Lung microvascular endothelial cell (primary cell): Measurements from ENCODE around the gene AFAP1L1. TPM values are rescaled to one million over a fixed set of nuclear protein-coding genes. Genes with fewer than 3 reads are reported as not detected.

Experiments
- DNase-seq, 2 donors: peaks; one replicate each; pipeline versions ENCODE4 v3.0.0 to v3.0.0-alpha.2; 2010; ENCODE audit warnings: low read depth in 2 of 2
- total RNA-seq: library from RNA; depleted of rRNA; stranded (reverse); fragments of >200 nt; gene quantifications from 2 replicates; pipeline ENCODE4 v1.2.1, GENCODE V29; 2014

Gene AFAP1L1
- total RNA-seq, 1 donor from 2014 or later: 219 TPM

- peak; percentile 92 to 93 for DNase-seq
These were observed 73.7 kb downstream of the AFAP1L1 start, which contains the start of gene GRPEL2 for GRCh38 chr5:149345147-149345891. Gene GRPEL2 (plus strand): TSS chr5:149345499. CDS start chr5:149345540, 41 bp downstream.

GRCh38 chr5:149345892-149346222, 74.2 kb downstream of the AFAP1L1 start:
- DNase-seq: peak; percentile 49 to 55

- peak; percentile 64 to 79 for DNase-seq
These were observed 76.9 kb downstream of the AFAP1L1 start for GRCh38 chr5:149348518-149348917.

DNA sequence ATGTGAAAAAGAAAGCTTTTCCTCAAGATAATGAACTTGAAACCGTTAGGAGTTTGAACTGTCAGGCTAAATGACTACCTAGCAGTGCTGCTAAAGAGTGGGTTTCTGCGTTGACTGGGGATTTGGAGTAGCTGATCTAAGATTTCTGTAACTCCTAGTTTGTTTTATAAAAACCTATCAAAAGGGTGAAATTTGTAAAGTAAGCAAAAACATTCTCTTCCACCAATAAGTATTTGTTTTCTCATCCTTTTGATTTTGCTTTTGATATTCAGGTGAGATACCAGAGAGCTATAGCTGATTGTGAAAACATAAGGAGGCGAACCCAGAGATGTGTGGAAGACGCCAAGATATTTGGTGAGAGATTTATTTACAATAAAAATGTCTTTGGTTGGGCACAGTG, 77.7 kb downstream of the AFAP1L1 start:
- no peak for DNase-seq

- no peak for DNase-seq
These were observed 80.5 kb downstream of the AFAP1L1 start for GRCh38 chr5:149352169-149352568.

DNA sequence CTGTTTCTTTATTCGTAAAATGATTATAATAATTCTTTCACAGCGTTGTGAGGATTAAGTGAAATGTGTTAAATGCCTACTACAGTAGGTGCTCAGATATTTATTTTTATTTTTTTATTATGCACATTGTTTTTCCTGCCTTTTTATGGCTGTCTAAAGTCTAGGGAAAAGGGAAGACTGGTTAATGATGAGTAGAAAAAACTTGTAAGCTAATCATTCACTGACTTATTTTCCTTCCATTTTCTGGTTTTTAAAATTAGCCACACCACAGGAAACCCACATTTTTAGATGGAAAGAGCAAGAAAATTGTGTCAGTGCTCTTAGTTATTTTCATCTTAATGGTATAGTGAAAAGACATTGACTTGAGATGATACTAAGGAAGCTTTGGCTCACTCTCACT, 82.3 kb downstream of the AFAP1L1 start:
- no peak for DNase-seq

DNA sequence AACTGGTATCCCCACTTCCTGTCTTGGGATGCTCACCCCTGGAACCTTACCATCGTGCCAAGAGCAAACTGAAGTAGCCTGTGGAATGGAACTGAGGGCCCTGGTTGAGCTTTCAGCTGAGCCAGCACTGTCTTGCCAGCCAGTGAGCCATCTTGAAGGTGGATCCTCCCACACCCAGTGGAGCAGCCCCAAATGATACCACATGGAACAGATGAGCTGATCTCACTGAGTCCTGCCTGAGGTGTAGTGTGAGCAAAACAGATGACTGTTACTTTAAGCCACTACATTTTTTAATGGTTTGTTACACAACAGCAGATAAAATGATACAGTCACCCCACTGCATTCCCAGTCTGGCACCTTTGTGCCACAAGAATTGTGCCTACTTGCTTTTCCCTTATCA, 84.0 kb downstream of the AFAP1L1 start:
- no peak for DNase-seq

DNA sequence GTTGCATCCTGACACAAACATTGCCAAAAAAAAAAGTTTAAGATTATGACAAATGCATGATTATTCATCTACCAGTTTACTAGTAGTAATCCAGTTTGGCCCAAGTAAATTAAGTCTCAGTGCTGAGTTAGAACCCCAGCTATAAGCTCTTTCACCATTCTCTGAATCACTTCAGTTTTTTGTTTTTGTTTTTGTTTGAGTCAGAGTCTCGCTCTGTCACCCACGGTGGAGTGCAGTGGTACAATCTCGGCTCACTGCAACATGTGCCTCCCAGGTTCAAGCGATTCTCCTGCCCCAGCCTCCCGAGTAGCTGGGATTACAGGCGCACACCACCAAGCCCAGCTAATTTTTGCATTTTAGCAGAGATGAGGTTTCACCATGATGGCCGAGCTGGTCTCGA, 84.7 kb downstream of the AFAP1L1 start:
- no peak for DNase-seq

GRCh38 chr5:149357370-149358293, 86.0 kb downstream of the AFAP1L1 start, which contains the start of gene PCYOX1L:
Gene PCYOX1L (plus strand): TSS chr5:149358046. CDS start chr5:149358069, 23 bp downstream.
- DNase-seq: peak; percentile 95 to 97

GRCh38 chr5:149358294-149358651, 86.6 kb downstream of the AFAP1L1 start:
- peak; percentile 17 to 78 for DNase-seq

DNA sequence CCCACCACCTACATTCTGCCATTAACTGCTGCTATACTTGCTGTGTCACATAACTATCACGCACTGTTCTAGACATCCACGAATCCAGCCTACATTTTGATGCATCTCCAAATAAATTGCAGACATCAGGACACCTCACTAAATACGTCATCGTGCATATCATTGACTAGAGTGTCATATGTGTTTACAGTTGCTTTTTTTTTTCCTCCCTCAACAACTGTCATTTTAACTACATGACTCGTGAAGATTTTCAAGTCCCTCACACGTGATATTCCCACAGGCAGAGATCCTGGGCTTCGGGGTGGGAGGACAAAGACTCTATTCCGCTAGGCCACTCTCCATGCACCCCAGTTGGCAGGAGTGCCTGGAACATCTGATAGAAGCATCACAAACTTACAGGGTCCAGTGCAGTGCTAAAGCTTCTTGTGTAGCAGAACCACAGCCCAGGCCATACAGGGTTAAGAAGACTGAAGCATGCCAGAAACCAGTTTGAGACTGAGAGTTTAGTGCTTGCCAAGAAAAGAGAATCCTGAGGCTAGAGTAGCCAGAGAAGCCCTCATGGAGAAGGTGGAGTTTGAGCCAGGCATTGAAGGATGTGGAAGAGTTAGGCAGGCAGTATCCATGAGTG, 87.3 kb downstream of the AFAP1L1 start:
- DNase-seq: no peak

- no peak for DNase-seq
These were observed 88.6 kb downstream of the AFAP1L1 start for GRCh38 chr5:149360272-149360671.

- DNase-seq: no peak
These were observed 90.9 kb downstream of the AFAP1L1 start for GRCh38 chr5:149362541-149362940.

DNA sequence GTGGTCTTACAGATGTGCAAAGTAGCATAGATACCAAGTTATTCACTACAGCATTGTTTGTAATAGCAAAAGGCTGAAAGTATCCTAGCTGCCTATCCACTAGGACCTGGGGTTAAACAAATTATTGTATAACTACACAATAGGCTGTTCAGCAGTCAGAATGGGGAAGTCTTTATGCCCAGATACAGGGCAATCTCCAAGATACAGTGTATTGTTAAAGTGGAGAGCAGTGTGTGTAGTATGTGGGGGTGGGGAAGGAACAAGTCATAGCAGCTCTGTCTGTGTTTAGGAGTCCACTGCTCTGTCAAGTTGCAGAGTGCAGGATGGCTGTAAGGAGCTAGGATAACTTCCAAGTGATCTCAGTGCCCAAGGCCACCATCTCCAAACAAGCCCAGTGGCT, 91.7 kb downstream of the AFAP1L1 start:
- no peak for DNase-seq

- no peak for DNase-seq
These were observed 92.3 kb downstream of the AFAP1L1 start for GRCh38 chr5:149363936-149364335.

GRCh38 chr5:149364719-149365118, 93.1 kb downstream of the AFAP1L1 start:
- no peak for DNase-seq

GRCh38 chr5:149365418-149365817, 93.8 kb downstream of the AFAP1L1 start:
- no peak for DNase-seq

- DNase-seq: no peak
These were observed 94.6 kb downstream of the AFAP1L1 start for GRCh38 chr5:149366169-149366729.

DNA sequence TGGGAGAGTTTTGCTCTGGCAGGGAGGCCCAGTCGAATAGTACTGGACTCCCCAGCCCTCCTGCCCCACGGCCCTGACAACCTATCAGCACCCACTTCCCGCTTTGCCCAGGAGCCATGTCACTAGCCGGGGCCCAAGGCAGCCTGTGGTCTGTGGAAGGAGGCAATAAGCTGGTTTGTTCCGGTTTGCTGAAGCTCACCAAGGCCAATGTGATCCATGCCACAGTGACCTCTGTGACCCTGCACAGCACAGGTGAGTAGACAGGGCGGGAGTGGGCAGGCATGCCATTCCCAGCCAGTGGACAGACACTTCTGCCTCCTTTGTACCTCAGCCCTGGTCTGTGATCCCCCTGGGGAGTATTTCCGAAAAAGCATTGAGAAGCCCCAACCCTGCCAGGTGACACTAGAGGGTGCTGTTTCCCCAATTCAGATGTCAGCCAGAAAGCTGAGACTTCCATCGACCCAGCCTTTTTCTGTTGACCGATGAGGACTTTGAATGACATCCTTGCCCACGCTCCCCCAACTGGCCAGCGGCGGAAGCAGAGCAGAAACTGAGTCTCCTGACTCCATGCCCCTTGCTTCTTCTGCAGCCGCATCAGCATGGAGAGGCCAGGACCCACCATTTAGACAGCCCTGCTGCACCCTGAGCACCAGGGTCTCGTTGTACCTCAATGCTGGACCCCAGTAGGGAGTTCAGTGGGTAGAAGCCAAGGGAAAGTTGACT, 95.8 kb downstream of the AFAP1L1 start:
- DNase-seq: peak; percentile 70 to 71

DNA sequence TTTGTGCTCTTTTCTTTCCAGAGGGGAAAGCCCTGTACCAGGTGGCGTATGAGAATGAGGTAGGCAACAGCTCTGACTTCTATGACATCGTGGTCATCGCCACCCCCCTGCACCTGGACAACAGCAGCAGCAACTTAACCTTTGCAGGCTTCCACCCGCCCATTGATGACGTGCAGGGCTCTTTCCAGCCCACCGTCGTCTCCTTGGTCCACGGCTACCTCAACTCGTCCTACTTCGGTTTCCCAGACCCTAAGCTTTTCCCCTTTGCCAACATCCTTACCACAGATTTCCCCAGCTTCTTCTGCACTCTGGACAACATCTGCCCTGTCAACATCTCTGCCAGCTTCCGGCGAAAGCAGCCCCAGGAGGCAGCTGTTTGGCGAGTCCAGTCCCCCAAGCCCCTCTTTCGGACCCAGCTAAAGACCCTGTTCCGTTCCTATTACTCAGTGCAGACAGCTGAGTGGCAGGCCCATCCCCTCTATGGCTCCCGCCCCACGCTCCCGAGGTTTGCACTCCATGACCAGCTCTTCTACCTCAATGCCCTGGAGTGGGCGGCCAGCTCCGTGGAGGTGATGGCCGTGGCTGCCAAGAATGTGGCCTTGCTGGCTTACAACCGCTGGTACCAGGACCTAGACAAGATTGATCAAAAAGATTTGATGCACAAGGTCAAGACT, 96.5 kb downstream of the AFAP1L1 start:
- DNase-seq: no peak

- DNase-seq: no peak
These were observed 99.2 kb downstream of the AFAP1L1 start for GRCh38 chr5:149370878-149371277.
